Mucosa of rectum (tissue), 2 donors: ENCODE data around the gene LRRC1.
A peak's percentile ranks its signal among the peaks of the same experiment; 100 is the strongest.

Source experiments
- H3K27ac ChIP-seq, 2 donors: one replicate each; pipeline ENCODE4 v1.7.0; 2013; ENCODE audit warnings: inconsistent platforms in 2 of 2, low read depth in 2 of 2, low read length in 2 of 2
- H3K27me3 ChIP-seq, 2 donors: one replicate each; pipeline ENCODE4 v1.7.0; 2013; ENCODE audit warnings: low read length in 2 of 2; ENCODE audit not compliant: control insufficient read depth in 2 of 2, insufficient read depth in 2 of 2
- H3K36me3 ChIP-seq, 2 donors: one replicate each; pipeline ENCODE4 v1.7.0; 2013; ENCODE audit warnings: low read length in 2 of 2; ENCODE audit not compliant: control insufficient read depth in 2 of 2, insufficient read depth in 2 of 2
- H3K4me1 ChIP-seq, 2 donors: one replicate each; pipeline ENCODE4 v1.7.0; 2013; ENCODE audit warnings: low read length in 2 of 2, mild to moderate bottlenecking in 1 of 2; ENCODE audit not compliant: control insufficient read depth in 2 of 2, insufficient read depth in 2 of 2
- H3K4me3 ChIP-seq, 2 donors: one replicate each; pipeline ENCODE4 v1.7.0; 2013; ENCODE audit warnings: low read length in 2 of 2
- H3K9ac ChIP-seq, 2 donors: one replicate each; pipeline ENCODE4 v1.7.0; 2013; ENCODE audit warnings: low read length in 2 of 2, low read depth in 1 of 2, mild to moderate bottlenecking in 1 of 2
- H3K9me3 ChIP-seq, 2 donors: one replicate each; pipeline ENCODE4 v1.7.0; 2013; ENCODE audit warnings: low read length in 2 of 2; ENCODE audit not compliant: control insufficient read depth in 2 of 2
- donor health status: healthy.
- donor health status: Normal muscosa, but diverticular disease.

The LRRC1 gene

GRCh38 chr6:53916804-53917463 is 122.1 kb downstream of the LRRC1 start:
- H3K4me1 ChIP-seq: peaks cover 0 to 7% of the 10 kb centered on the region in 2 donors
- H3K27ac ChIP-seq: no peak overlapping the region
- no peaks in the 10 kb centered on the region for H3K9me3 ChIP-seq
- H3K36me3 ChIP-seq: peaks cover 25 to 34% of the 10 kb centered on the region in 2 donors
- H3K9ac ChIP-seq: no peak overlapping the region
- H3K4me3 ChIP-seq: no peak overlapping the region
- H3K27me3 ChIP-seq: no peaks in the 10 kb centered on the region

DNA sequence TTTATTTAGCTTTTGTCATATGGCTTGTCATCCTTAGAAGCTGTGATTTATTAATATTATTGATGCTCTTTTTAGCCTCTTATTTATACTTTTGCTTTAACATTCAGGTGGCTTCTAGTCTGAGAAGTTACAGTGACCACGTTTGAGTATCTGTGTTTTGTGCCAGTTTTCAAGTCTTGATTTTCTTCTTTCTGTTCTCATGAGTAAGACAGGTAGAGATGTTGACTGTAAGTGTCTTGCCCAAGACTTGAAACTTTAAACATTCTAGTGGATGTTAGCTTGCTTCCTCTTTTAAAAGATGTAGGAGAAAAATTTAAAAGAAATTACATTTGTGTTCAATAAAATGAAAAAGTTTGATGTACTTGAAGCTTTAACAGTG is 122.6 kb downstream of the LRRC1 start:
- Histone ChIP-seq H3K9ac (no peak overlapping the region), H3K27me3 (no peaks in the 10 kb centered on the region), H3K36me3 (peaks cover 25 to 34% of the 10 kb centered on the region in 2 donors), H3K4me3 (no peak overlapping the region), H3K27ac (no peak overlapping the region), H3K9me3 (no peaks in the 10 kb centered on the region), H3K4me1 (peaks cover 0 to 7% of the 10 kb centered on the region in 2 donors)

GRCh38 chr6:53918854-53919510 is 124.2 kb downstream of the LRRC1 start:
- Histone ChIP-seq H3K9ac (no peak overlapping the region), H3K27ac (no peak overlapping the region), H3K36me3 (peaks cover 22 to 29% of the 10 kb centered on the region in 2 donors), H3K27me3 (no peaks in the 10 kb centered on the region), H3K4me3 (no peak overlapping the region), H3K4me1 (peaks cover 0 to 3% of the 10 kb centered on the region in 2 donors), H3K9me3 (no peaks in the 10 kb centered on the region)

- Histone ChIP-seq H3K9me3 (no peaks in the 10 kb centered on the region), H3K27me3 (no peaks in the 10 kb centered on the region), H3K9ac (no peak overlapping the region), H3K27ac (no peak overlapping the region), H3K36me3 (peaks cover 17 to 20% of the 10 kb centered on the region in 2 donors), H3K4me3 (no peak overlapping the region), H3K4me1 (peaks cover 0 to 7% of the 10 kb centered on the region in 2 donors)
Observed at GRCh38 chr6:53919881-53920360, 125.1 kb downstream of the LRRC1 start.

GRCh38 chr6:53920881-53921280 is 126.1 kb downstream of the LRRC1 start:
- Histone ChIP-seq H3K9me3 (no peaks in the 10 kb centered on the region), H3K4me3 (no peak overlapping the region), H3K27me3 (no peaks in the 10 kb centered on the region), H3K9ac (no peak overlapping the region), H3K4me1 (peaks cover 0 to 13% of the 10 kb centered on the region in 2 donors), H3K36me3 (peaks cover 17 to 18% of the 10 kb centered on the region in 2 donors), H3K27ac (no peak overlapping the region)

DNA sequence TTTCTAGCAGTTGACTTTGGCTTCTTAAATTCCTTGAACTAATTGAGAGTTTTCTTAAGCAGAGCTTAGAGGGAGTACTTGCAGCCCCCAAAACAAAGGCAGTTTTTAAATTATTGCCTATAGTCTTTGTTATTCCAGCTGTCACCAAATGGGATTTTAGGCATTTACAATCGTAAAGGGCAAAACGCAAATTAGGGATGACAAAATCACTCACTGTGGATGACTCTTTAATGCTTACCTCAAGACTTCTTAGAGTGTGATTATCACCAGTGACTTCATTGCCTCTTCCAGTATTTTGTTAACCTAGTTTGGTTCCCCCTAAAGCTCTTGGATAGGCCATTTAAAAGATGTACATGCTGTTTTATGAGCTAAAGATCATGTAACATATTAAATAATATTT is 126.8 kb downstream of the LRRC1 start:
- no peak overlapping the region for H3K9ac ChIP-seq
- H3K4me3 ChIP-seq: no peak overlapping the region
- H3K27me3 ChIP-seq: no peaks in the 10 kb centered on the region
- H3K9me3 ChIP-seq: no peaks in the 10 kb centered on the region
- peaks cover 5 to 16% of the 10 kb centered on the region in 2 donors for H3K4me1 ChIP-seq
- H3K36me3 ChIP-seq: peaks cover 17 to 18% of the 10 kb centered on the region in 2 donors
- no peak overlapping the region for H3K27ac ChIP-seq

DNA sequence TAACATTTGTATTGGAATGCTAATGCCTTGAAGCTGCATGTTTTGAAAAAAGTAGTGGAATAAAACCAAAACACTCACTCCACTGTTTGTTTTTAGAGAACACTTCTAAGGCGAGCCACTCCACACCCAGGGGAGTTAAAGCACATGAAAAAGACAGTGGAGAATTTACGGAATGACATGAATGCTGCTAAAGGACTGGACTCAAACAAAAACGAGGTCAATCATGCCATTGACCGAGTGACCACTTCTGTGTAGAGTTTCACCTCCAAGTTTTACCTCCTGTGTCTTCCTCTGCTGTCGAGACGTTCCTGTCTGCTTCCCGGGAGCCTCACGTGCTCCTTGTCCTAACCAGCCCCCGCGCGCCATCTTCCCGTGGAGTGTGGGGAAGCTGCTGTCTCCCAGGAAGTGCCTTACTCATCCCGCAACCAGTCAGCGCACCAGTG is 127.8 kb downstream of the LRRC1 start:
- Histone ChIP-seq H3K4me1 (peaks cover 5 to 20% of the 10 kb centered on the region in 2 donors), H3K27ac (no peak overlapping the region), H3K4me3 (no peak overlapping the region), H3K9me3 (no peaks in the 10 kb centered on the region), H3K9ac (no peak overlapping the region), H3K27me3 (no peaks in the 10 kb centered on the region), H3K36me3 (peaks cover 17 to 18% of the 10 kb centered on the region in 2 donors)

GRCh38 chr6:53924277-53924676 is 129.5 kb downstream of the LRRC1 start:
- no peak overlapping the region for H3K4me3 ChIP-seq
- peak overlapping the region; percentile 49 to 60 for H3K27ac ChIP-seq
- H3K27me3 ChIP-seq: no peaks in the 10 kb centered on the region
- H3K4me1 ChIP-seq: peaks cover 10 to 25% of the 10 kb centered on the region in 2 donors
- H3K36me3 ChIP-seq: peaks cover 13 to 16% of the 10 kb centered on the region in 2 donors
- no peaks in the 10 kb centered on the region for H3K9me3 ChIP-seq
- no peak overlapping the region for H3K9ac ChIP-seq

- no peaks in the 10 kb centered on the region for H3K9me3 ChIP-seq
- peak overlapping the region; percentile 2 to 23 for H3K4me3 ChIP-seq
- peaks cover 10 to 25% of the 10 kb centered on the region in 2 donors for H3K4me1 ChIP-seq
- H3K27me3 ChIP-seq: no peaks in the 10 kb centered on the region
- peak overlapping the region; percentile 60 to 69 for H3K27ac ChIP-seq
- H3K9ac ChIP-seq: no peak overlapping the region
- H3K36me3 ChIP-seq: peaks cover 10 to 11% of the 10 kb centered on the region in 2 donors
Observed at GRCh38 chr6:53924821-53925422, 130.1 kb downstream of the LRRC1 start.

DNA sequence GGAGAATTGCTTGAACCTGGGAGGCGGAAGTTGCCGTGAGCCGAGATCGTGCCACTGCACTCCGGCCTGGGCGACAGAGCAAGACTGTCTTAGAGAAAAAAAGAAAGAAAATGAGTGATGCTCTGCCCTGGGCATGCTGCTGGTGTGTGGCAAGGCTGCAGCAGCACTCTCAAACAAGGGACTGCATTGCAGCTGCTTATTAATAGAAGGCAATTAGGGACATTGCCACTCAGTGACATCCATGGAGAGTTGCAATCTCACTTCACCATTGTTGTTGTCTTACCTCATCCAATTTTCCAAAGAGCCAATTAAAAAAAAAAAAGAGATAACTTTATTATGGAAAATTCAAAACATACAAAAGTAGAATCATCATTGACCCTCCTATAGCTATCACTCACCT is 131.1 kb downstream of the LRRC1 start:
- H3K36me3 ChIP-seq: peaks cover 5 to 7% of the 10 kb centered on the region in 2 donors
- H3K27ac ChIP-seq: peak overlapping the region in 1 of 2 donors; percentile 69
- H3K4me1 ChIP-seq: peaks cover 10 to 25% of the 10 kb centered on the region in 2 donors
- no peak overlapping the region for H3K9ac ChIP-seq
- H3K4me3 ChIP-seq: no peak overlapping the region
- H3K9me3 ChIP-seq: no peaks in the 10 kb centered on the region
- no peaks in the 10 kb centered on the region for H3K27me3 ChIP-seq
